Bronchial epithelial cell (primary cell): ENCODE results near the gene ZFAND2A. TPM values are rescaled to one million over a fixed set of nuclear protein-coding genes. Genes with fewer than 3 reads are reported as not detected.

Experiments
- DNase-seq: peaks from one replicate; pipeline ENCODE4 v3.0.0-alpha.2; 2010; ENCODE audit warnings: low read depth
- FAIRE-seq: peaks from 2 replicates; lab custom pipeline; 2011; peaks lifted over from hg19 to GRCh38; lab: Jason Lieb, UNC
- H3K27me3 ChIP-seq: 2 replicates; pipeline ENCODE4 v1.5.1; 2011; ENCODE audit warnings: low read length; ENCODE audit not compliant: control insufficient read depth, insufficient read depth
- H3K36me3 ChIP-seq: 2 replicates; pipeline ENCODE4 v1.5.1; 2011; ENCODE audit warnings: low read length; ENCODE audit not compliant: control insufficient read depth, insufficient read depth
- H3K4me3 ChIP-seq: 2 replicates; pipeline ENCODE4 v1.5.1; 2011; ENCODE audit warnings: mild to moderate bottlenecking, low read depth, low read length, control low read depth
- total RNA-seq: library from RNA; depleted of rRNA; stranded (reverse); fragments of >200 nt; gene quantifications from 2 replicates; pipeline ENCODE4 v1.2.1, GENCODE V29; 2014
- TF ChIP-seq, protein P1 (sequence below): IDR thresholded peaks from 2 replicates; pipeline ENCODE4 v1.5.1; 2011; ENCODE audit warnings: mild to moderate bottlenecking, moderate library complexity, low read length, control low read depth, inconsistent platforms; ENCODE audit not compliant: insufficient read depth, severe bottlenecking

The ZFAND2A gene
- total RNA-seq, 1 donor from 2014 or later, result 53.4 TPM

DNA sequence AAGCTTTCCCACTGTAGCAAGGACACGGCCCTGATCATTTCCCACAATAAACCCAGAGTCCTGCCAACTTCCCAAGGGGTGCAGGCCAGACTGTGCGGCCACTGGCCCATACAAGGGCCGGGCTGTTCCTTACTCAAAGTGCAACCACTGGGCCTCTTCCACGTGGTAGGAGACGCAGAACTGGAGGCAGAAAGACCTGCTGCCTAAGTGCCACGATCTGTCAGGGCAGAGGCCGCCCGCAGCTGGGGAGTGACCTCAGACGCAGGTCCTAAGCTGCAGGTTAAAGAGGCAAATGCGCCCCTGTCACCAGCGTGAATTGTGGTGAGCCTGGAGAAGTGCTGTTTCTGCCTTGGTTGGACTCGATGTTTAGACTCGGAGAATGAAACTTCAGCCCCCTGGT, 45.9 kb downstream of the ZFAND2A start:
- TF ChIP-seq, protein P1, sequence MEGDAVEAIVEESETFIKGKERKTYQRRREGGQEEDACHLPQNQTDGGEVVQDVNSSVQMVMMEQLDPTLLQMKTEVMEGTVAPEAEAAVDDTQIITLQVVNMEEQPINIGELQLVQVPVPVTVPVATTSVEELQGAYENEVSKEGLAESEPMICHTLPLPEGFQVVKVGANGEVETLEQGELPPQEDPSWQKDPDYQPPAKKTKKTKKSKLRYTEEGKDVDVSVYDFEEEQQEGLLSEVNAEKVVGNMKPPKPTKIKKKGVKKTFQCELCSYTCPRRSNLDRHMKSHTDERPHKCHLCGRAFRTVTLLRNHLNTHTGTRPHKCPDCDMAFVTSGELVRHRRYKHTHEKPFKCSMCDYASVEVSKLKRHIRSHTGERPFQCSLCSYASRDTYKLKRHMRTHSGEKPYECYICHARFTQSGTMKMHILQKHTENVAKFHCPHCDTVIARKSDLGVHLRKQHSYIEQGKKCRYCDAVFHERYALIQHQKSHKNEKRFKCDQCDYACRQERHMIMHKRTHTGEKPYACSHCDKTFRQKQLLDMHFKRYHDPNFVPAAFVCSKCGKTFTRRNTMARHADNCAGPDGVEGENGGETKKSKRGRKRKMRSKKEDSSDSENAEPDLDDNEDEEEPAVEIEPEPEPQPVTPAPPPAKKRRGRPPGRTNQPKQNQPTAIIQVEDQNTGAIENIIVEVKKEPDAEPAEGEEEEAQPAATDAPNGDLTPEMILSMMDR, result no peak
- H3K4me3 ChIP-seq, result no peak overlapping the region
- no peaks in the 10 kb centered on the region for H3K27me3 ChIP-seq
- H3K36me3 ChIP-seq, result peaks cover 5% of the 10 kb centered on the region
- DNase-seq (no peak), FAIRE-seq (no peak)

GRCh38 chr7:1113548-1113885, 46.5 kb downstream of the ZFAND2A start:
- peaks cover 5% of the 10 kb centered on the region for H3K36me3 ChIP-seq
- H3K4me3 ChIP-seq, result no peak overlapping the region
- DNase-seq (no peak), FAIRE-seq (no peak)
- TF ChIP-seq, protein P1, result no peak
- no peaks in the 10 kb centered on the region for H3K27me3 ChIP-seq

DNA sequence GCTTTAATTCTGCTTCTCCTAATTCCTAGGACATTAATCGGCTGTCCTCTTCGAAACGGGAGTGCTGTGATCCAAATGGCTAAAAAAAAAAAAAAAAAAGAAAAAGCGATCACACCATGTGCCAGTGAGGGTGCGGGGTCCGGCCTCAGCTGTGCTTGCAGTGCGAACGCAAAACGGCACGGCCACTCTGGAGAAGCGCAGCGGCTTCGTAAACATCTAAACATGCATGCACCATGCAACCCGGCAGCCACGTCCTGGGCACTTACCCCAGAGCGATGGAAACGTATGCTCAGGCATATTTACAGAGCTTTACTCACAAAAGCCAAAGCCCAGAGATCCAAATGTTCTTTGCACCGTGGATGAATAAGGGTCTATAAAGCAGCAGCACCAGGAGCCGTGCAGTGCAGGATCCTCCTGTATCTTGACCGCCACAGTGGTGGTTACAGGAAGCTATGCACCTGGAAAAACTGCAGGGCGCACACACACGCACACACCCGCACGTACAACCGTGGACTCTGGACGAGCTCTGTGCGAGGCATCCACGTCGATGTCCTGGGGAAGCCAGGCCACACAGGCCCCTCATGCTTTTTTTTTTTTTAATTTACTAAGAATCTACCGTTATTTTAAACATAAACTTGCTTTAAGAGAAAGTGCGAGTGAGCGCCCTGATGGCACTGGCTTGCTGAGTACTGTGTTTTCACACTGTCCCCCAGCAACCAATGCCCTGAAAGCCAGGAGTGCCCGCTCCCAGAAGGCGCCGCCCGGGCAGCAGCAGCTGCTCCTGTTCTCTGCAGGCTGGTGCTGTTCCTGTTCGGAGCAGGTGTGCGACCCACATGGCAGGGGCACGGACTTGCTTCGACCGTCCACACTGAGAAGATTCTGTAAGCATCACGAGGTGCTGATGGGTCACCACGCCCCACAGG, 47.1 kb downstream of the ZFAND2A start:
- no peak for FAIRE-seq
- no peaks in the 10 kb centered on the region for H3K27me3 ChIP-seq
- H3K4me3 ChIP-seq, result no peak overlapping the region
- no peak for DNase-seq
- TF ChIP-seq, protein P1, result no peak
- H3K36me3 ChIP-seq, result peaks cover 5% of the 10 kb centered on the region

DNA sequence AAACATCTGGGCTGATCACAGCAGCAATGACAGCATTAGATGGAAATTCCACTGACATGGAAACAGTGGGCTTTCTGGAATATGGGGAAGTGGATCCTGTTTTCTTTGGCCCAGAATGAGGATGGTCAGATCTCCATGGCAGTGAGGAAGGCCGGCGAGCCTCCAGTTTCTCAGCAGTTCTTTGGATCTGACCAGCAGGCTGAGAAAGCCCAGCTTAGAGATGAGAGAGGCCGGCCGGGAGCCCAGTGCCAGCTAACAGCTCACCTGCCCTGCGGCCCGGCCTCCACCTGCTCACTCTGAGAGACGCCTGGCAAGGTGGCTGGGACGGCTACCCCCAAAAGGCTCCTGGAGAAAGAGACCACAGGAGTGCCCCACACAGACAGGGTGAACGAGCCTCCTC, 47.9 kb downstream of the ZFAND2A start:
- no peak overlapping the region for H3K4me3 ChIP-seq
- no peaks in the 10 kb centered on the region for H3K27me3 ChIP-seq
- FAIRE-seq, result no peak
- TF ChIP-seq, protein P1, result no peak
- H3K36me3 ChIP-seq, result peaks cover 5% of the 10 kb centered on the region
- no peak for DNase-seq

- H3K36me3 ChIP-seq, result peaks cover 6% of the 10 kb centered on the region
- TF ChIP-seq, protein P1, result no peak
- no peak overlapping the region for H3K4me3 ChIP-seq
- no peak for DNase-seq
- FAIRE-seq, result no peak
- H3K27me3 ChIP-seq, result no peaks in the 10 kb centered on the region
These were observed 48.8 kb downstream of the ZFAND2A start for GRCh38 chr7:1111156-1111555.

- DNase-seq (no peak), FAIRE-seq (no peak)
- Histone ChIP-seq H3K27me3 (no peaks in the 10 kb centered on the region), H3K4me3 (no peak overlapping the region), H3K36me3 (peaks cover 6% of the 10 kb centered on the region)
- TF ChIP-seq, protein P1, result no peak
These were observed 49.6 kb downstream of the ZFAND2A start for GRCh38 chr7:1110358-1110757.
